RWPE2 (cell line): ENCODE measurements around the gene GOLGA6L10.

Experiments used
- ATAC-seq: fragments of 200-7000 bp; cut with Tn5 transposase; 3 replicates; pipeline ENCODE4 v1.9.1; 2021; ENCODE audit warnings: low read depth
- DNase-seq: peaks from one replicate; pipeline ENCODE4 v3.0.0-alpha.2; 2020; ENCODE audit warnings: low spot score
- H3K27ac ChIP-seq: fragments of 450-650 bp; 2 replicates; pipeline ENCODE4 v1.5.1; 2017; ENCODE audit warnings: mild to moderate bottlenecking; ENCODE audit not compliant: poor library complexity, severe bottlenecking
- H3K27me3 ChIP-seq: fragments of 250-450 bp; sonication (Bioruptor Pico); 2 replicates; pipeline ENCODE4 v1.5.1; 2021; ENCODE audit warnings: mild to moderate bottlenecking, moderate library complexity; ENCODE audit not compliant: insufficient read depth, poor library complexity, severe bottlenecking
- H3K36me3 ChIP-seq: fragments of 250-450 bp; sonication (Bioruptor Pico); 2 replicates; pipeline ENCODE4 v1.5.1; 2020; ENCODE audit warnings: low read depth, mild to moderate bottlenecking, moderate library complexity
- H3K4me1 ChIP-seq: fragments of 250-450 bp; sonication (Bioruptor Pico); 2 replicates; pipeline ENCODE4 v1.5.1; 2021; ENCODE audit warnings: mild to moderate bottlenecking, moderate library complexity; ENCODE audit not compliant: insufficient read depth, poor library complexity, severe bottlenecking
- H3K4me3 ChIP-seq: fragments of 250-450 bp; sonication (Bioruptor Pico); 2 replicates; pipeline ENCODE4 v1.5.1; 2021; ENCODE audit warnings: mild to moderate bottlenecking, moderate library complexity; ENCODE audit not compliant: severe bottlenecking
- H3K9me3 ChIP-seq: fragments of 250-450 bp; sonication (Bioruptor Pico); 2 replicates; pipeline ENCODE4 v1.5.1; 2021; ENCODE audit warnings: mild to moderate bottlenecking, moderate library complexity; ENCODE audit not compliant: severe bottlenecking
- CTCF ChIP-seq: fragments of 450-650 bp; IDR thresholded peaks from one replicate; pipeline ENCODE4 v1.5.1; 2017; ENCODE audit warnings: mild to moderate bottlenecking, moderate library complexity; ENCODE audit not compliant: poor library complexity, severe bottlenecking

Gene GOLGA6L10

DNA sequence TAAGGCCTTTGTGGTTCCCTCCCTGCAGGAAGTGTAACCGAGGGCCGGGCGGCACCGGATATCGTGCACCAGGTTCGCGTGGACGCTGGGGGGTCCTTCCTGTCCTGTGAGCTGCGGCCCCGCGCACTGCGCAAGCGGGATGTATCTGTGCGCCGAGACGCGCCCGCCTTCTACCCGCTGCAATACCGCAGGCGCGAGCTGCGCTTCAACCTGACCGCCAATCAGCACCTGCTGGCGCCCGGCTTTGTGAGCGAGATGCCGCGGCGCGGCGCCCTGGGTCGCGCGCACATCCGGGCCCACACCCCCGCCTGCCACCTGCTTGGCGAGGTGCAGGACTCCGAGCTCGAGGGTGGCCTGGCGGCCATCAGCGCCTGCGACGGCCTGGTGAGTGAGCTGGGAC is 50.8 kb downstream of the GOLGA6L10 start:
- DNase-seq (no peak), ATAC-seq (no peak)
- no peaks in the 10 kb centered on the region for H3K27me3 ChIP-seq
- TF ChIP-seq CTCF, result no peak
- no peak overlapping the region for H3K27ac ChIP-seq
- H3K36me3 ChIP-seq, result no peaks in the 10 kb centered on the region
- no peak overlapping the region for H3K4me3 ChIP-seq
- H3K9me3 ChIP-seq, result no peaks in the 10 kb centered on the region
- H3K4me1 ChIP-seq, result no peaks in the 10 kb centered on the region

DNA sequence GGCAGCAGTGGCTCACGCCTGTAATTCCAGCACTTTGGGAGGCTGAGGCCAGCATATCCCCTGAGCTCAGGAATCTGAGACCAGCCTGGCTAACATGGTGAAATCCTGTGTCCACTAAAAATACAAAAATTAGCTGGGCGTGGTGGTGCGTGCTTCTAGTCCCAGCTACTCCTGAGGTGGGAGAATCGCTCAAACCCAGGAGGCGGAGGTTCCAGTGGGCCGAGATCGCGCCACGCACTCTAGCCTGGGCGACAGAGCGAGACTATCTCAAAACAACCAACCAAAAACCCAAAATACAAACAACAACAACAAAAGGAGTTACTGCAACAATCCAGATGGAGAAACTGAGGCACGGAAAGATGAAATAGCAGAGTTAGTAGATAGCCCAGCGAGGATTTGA is 51.2 kb downstream of the GOLGA6L10 start:
- DNase-seq (no peak), ATAC-seq (no peak)
- Histone ChIP-seq H3K9me3 (no peaks in the 10 kb centered on the region), H3K36me3 (no peaks in the 10 kb centered on the region), H3K4me1 (no peaks in the 10 kb centered on the region), H3K4me3 (no peak overlapping the region), H3K27me3 (no peaks in the 10 kb centered on the region), H3K27ac (no peak overlapping the region)
- TF ChIP-seq CTCF, result no peak

DNA sequence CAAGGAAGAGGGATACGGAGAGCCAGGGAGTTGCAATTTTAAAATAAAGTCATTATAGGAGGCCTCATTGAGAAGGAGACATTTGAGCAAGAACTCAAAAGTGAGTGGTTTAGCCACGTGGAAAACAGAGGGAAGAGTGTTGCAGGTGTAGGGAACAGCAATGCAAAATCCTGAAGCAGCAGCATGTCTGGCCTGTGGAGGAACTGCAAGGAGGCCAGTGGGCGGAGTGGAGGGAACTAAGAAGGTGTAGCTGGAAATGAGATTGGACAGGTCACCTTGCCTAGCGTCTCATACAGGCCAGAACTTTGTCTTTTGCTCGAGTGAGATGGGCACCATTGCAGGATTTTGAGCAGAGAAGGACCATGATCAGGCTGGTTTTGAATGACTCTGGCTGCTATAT is 51.7 kb downstream of the GOLGA6L10 start:
- no peaks in the 10 kb centered on the region for H3K27me3 ChIP-seq
- no peaks in the 10 kb centered on the region for H3K9me3 ChIP-seq
- no peak overlapping the region for H3K27ac ChIP-seq
- no peak overlapping the region for H3K4me3 ChIP-seq
- H3K4me1 ChIP-seq, result no peaks in the 10 kb centered on the region
- ATAC-seq (no peak), DNase-seq (no peak)
- TF ChIP-seq CTCF, result no peak
- no peaks in the 10 kb centered on the region for H3K36me3 ChIP-seq

DNA sequence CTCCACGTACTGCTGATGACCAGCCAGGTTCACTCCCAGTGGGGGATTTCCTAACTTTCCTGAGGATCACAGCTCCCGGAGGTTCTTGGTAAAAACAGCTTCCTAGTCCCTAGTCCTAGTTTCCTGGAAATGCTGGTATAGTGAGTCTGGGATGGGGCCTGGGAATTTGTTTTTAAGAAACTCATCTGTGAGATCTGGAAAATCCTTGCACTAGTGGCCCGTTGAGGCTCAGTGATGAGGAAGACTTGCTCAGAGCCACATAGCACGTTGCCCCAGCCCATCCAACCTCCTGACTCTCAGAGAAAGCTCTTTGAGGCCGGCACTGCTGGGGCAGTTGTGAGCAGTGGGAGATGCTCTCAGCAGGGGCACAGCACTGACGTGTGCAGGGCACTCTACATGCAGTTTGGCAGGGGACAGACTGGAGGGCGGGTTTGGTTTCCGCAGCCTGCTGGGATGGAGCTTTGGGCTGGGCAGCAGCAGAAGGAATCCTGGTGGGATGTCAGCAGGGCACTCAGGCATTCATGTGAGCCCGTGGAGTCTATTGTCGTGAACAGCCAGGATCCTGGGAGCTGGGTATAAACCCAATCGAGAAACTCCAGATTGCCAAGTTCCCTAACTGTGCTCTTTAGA is 55.1 kb downstream of the GOLGA6L10 start:
- no peak for TF ChIP-seq CTCF
- Histone ChIP-seq H3K4me1 (no peaks in the 10 kb centered on the region), H3K36me3 (no peaks in the 10 kb centered on the region), H3K4me3 (no peak overlapping the region), H3K27ac (no peak overlapping the region), H3K9me3 (no peaks in the 10 kb centered on the region), H3K27me3 (no peaks in the 10 kb centered on the region)
- DNase-seq (no peak), ATAC-seq (no peak)

- ATAC-seq, result peak; percentile 50; the same call in 2 of the 3 replicates
Observed at GRCh38 chr15:82292271-82292670, 57.0 kb downstream of the GOLGA6L10 start.

More at GRCh38 chr15:82292271-82292670, 57.0 kb downstream of the GOLGA6L10 start:
- DNase-seq, result no peak
- Histone ChIP-seq H3K4me3 (no peak overlapping the region), H3K4me1 (no peaks in the 10 kb centered on the region), H3K27ac (no peak overlapping the region), H3K27me3 (no peaks in the 10 kb centered on the region), H3K36me3 (no peaks in the 10 kb centered on the region), H3K9me3 (no peaks in the 10 kb centered on the region)
- no peak for TF ChIP-seq CTCF
